Ishikawa (cell line): Measurements from ENCODE around the gene RAPGEF5.

Source experiments
- CEBPB ChIP-seq: IDR thresholded peaks from 2 replicates; pipeline ENCODE4 v1.6.1; 2012
- CREB1 ChIP-seq: IDR thresholded peaks from 2 replicates; pipeline ENCODE4 v1.6.1; 2012; ENCODE audit warnings: low read depth
- EGR1 ChIP-seq: IDR thresholded peaks from 2 replicates; pipeline ENCODE4 v1.6.1; 2012
- EP300 ChIP-seq: IDR thresholded peaks from 2 replicates; pipeline ENCODE4 v1.6.1; 2012; ENCODE audit warnings: borderline replicate concordance
- FOXM1 ChIP-seq: IDR thresholded peaks from 2 replicates; pipeline ENCODE4 v1.6.1; 2012; ENCODE audit warnings: low read depth, borderline replicate concordance
- NFIC ChIP-seq: IDR thresholded peaks from 2 replicates; pipeline ENCODE4 v1.6.1; 2012
- RAD21 ChIP-seq: IDR thresholded peaks from 2 replicates; pipeline ENCODE4 v1.6.1; 2012; ENCODE audit warnings: low read depth
- REST ChIP-seq: IDR thresholded peaks from 2 replicates; pipeline ENCODE4 v1.6.1; 2012; ENCODE audit warnings: low read depth, mild to moderate bottlenecking
- TAF1 ChIP-seq: IDR thresholded peaks from 2 replicates; pipeline ENCODE4 v1.6.1; 2012; ENCODE audit warnings: low read depth, mild to moderate bottlenecking
- TCF12 ChIP-seq: IDR thresholded peaks from 2 replicates; pipeline ENCODE4 v1.6.1; 2012; ENCODE audit warnings: low read depth
- TEAD4 ChIP-seq: IDR thresholded peaks from 2 replicates; pipeline ENCODE4 v1.6.1; 2012
- USF1 ChIP-seq: IDR thresholded peaks from 2 replicates; pipeline ENCODE4 v1.6.1; 2012
- YY1 ChIP-seq: IDR thresholded peaks from 2 replicates; pipeline ENCODE4 v1.6.1; 2012; ENCODE audit warnings: low read depth
- ZBTB7A ChIP-seq: IDR thresholded peaks from 2 replicates; pipeline ENCODE4 v1.6.1; 2012; ENCODE audit warnings: low read depth
- TF ChIP-seq, protein P1 (sequence below): IDR thresholded peaks from 2 replicates; pipeline ENCODE4 v1.6.1; 2012

The RAPGEF5 gene

DNA sequence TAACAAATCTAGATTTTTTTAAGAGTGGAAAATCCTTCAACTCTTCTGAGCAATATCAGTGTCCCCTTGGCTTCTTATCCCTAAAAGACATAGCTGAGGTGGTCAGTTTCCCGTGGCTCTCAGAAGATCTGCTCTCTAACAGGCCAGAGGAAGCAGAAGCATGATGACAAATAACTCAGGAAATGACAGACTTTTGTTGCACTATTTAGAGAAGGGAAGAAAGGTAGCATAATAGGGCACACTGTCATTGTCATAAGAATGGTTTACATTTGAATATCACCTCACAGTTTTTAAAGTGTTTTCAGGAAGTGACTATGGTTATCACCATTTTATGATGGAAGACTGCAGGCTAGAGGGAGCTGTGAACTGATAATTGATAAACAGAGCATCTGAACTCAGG lies 33.6 kb upstream of the RAPGEF5 start:
- TF ChIP-seq EP300, result no peak
- TF ChIP-seq ZBTB7A, result no peak

DNA sequence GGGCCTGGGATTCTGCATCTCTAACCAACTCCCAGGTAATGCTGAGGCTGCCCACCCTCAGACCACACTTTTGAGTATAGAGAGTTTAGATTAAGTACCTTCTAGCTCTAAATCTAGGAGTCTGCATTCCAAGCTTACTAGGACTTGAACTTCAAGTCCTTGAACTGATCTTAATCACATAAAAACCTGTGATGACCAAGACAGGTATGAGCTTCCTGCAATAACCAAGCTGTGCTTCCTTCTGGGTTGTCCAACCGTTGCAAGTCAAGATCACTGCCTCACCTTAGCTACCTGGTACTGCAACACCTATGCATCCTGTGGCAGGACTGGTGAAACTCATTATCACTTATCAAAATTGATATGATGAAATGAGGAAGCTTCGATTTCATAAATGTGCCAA lies 32.9 kb upstream of the RAPGEF5 start:
- TF ChIP-seq, protein P1, sequence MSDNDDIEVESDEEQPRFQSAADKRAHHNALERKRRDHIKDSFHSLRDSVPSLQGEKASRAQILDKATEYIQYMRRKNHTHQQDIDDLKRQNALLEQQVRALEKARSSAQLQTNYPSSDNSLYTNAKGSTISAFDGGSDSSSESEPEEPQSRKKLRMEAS, result no peak
- TF ChIP-seq TCF12, result no peak
- TF ChIP-seq ZBTB7A, result no peak
- TF ChIP-seq REST, result no peak
- no peak for TF ChIP-seq NFIC
- no peak for TF ChIP-seq YY1
- no peak for TF ChIP-seq FOXM1
- no peak for TF ChIP-seq EGR1
- no peak for TF ChIP-seq CEBPB

DNA sequence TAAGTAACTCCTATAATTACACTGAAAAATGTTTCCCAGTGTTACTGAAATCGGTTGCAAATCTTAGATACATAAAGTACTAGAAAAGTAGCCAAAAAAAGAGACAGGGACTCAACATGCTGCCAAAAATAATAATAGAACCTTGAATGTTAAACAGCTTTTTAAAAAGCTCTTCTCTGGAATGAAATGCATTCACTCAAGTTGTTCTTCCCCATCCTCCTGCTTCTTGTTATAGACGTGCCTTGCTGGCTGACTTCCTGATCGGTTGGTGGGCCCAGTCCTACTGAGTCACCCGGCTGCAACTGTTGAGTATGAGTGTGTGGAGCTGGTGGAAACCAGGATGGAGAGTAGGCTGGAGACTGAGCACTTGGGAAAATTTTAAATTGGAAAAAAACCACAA lies 30.6 kb upstream of the RAPGEF5 start:
- no peak for TF ChIP-seq TAF1
- TF ChIP-seq TCF12, result no peak
- no peak for TF ChIP-seq FOXM1
- no peak for TF ChIP-seq CEBPB
- TF ChIP-seq YY1, result no peak
- no peak for TF ChIP-seq USF1
- no peak for TF ChIP-seq NFIC
- no peak for TF ChIP-seq EP300
- no peak for TF ChIP-seq ZBTB7A
- no peak for TF ChIP-seq RAD21
- no peak for TF ChIP-seq REST
- TF ChIP-seq TEAD4, result no peak
- TF ChIP-seq EGR1, result no peak
- no peak for TF ChIP-seq CREB1

- no peak for TF ChIP-seq RAD21
- no peak for TF ChIP-seq USF1
- TF ChIP-seq, protein P1, result no peak
- TF ChIP-seq TCF12, result no peak
- no peak for TF ChIP-seq CEBPB
- no peak for TF ChIP-seq FOXM1
- no peak for TF ChIP-seq CREB1
Observed at GRCh38 chr7:22386865-22387264, 29.9 kb upstream of the RAPGEF5 start.

DNA sequence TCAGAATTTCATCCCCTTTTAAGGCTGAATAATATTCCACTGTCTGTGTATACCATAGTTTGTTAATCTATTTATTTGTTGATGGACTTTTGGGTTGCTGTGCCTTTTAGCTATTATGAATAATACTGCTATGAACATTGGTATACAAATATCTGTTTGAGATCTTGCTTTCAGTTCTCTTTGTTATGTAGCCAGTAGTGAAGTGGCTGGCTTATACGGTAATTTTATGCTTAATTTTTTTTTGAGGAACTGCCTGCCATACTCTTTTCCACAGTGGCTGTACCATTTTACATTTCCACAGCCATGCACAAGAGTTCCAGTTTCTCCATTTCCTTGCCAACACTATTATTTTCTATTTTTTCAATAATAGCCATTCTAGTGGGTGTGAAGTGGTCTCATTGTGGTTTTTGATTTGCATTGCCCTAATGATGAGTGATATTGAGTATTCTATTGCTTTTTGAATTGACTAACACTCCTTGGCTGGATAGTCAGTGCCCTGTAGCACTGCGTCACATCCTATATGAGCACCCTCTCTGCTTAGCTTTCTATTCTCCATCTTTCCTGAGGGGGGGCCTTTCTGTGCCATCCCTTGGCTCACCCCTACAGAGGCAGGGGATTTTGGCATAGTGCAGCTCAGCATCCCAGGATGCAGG lies 29.4 kb upstream of the RAPGEF5 start:
- TF ChIP-seq NFIC, result no peak
- no peak for TF ChIP-seq EP300

DNA sequence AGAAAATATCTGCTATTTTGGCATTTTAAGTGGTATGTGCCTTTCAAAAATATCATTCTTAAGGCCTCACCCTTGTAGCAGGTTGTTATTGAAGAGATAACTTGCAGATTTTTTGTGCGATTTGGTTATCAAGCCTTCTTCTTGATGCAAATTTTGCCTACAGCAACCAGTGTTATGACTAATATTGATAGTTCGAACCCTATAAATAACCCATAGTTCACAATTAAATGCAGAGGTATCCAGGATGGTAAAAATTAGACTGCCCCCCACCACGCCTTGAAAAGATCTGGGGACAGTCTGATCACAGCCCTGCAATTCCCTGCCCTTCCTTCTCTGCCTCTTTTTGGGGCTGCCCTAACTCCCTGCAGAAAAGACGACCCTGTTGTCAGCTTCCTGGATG lies 28.4 kb upstream of the RAPGEF5 start:
- no peak for TF ChIP-seq ZBTB7A
- TF ChIP-seq TEAD4, result no peak
- TF ChIP-seq TAF1, result no peak
- no peak for TF ChIP-seq EGR1
- no peak for TF ChIP-seq YY1
- TF ChIP-seq USF1, result no peak
- TF ChIP-seq CEBPB, result no peak
- TF ChIP-seq TCF12, result no peak
- no peak for TF ChIP-seq NFIC
- no peak for TF ChIP-seq REST
- no peak for TF ChIP-seq RAD21
- TF ChIP-seq FOXM1, result no peak
- no peak for TF ChIP-seq CREB1
- TF ChIP-seq EP300, result no peak
- TF ChIP-seq, protein P1, result no peak
